ENCODE results near the gene CREB3L2. TPM values are rescaled to one million over a fixed set of nuclear protein-coding genes. Genes with fewer than 3 reads are reported as not detected.

Gene CREB3L2
- total RNA-seq, 1 experiment from 2014 or later, result 41.2 TPM

- H3K4me1 ChIP-seq (replicated peaks; ENCODE audit: insufficient read depth), result peaks cover 13% of the 10 kb centered on the region
- no peak overlapping the region for H2AFZ ChIP-seq
- POLR2A ChIA-PET (ENCODE audit: unreplicated experiment), result no interaction called here
- no peaks in the 10 kb centered on the region for H3K9me3 ChIP-seq (ENCODE audit: insufficient read depth, low read depth)
- peaks cover 19% of the 10 kb centered on the region for H3K79me2 ChIP-seq (ENCODE audit: low read depth)
- BruUV-seq (replicated peaks), result no TSS peak
- TF ChIP-seq CTCF (conservative IDR thresholded peaks at IDR 0.05) (no peak), EZH2 (IDR thresholded peaks at IDR 0.05; ENCODE audit: low read depth) (no peak)
- CTCF ChIA-PET, result no interaction called here
- no peak overlapping the region for H3K4me3 ChIP-seq
- H3K4me2 ChIP-seq, result no peak overlapping the region
- intact Hi-C loops (cut with micrococcal nuclease; ENCODE audit: unreplicated experiment), result loop anchor here (10.0 kb wide), 2 partner anchors 1040 to 1070 kb away; no protein-coding TSS in a partner anchor
- DNase-seq, result no peak
- no peaks in the 10 kb centered on the region for H3K9me2 ChIP-seq (ENCODE audit: insufficient read depth)
- 0 out of 2 replicates have a peak, but pooled peaks cover 4% of the 10 kb centered on the region for H3F3A ChIP-seq (ENCODE audit: insufficient read depth, low read depth)
- no peaks in the 10 kb centered on the region for H3K27me3 ChIP-seq (ENCODE audit: insufficient read depth, low read depth)
- no peaks in the 10 kb centered on the region for H3K36me3 ChIP-seq (ENCODE audit: low read depth)
- H3K27ac ChIP-seq, result no peak overlapping the region
- peaks cover 3% of the 10 kb centered on the region; the same call in 1 of the 2 replicates for H4K20me1 ChIP-seq (ENCODE audit: insufficient read depth)
Observed at GRCh38 chr7:138004936-138005335, 3.0 kb upstream of the CREB3L2 start.

GRCh38 chr7:138004046-138004445 is 2.2 kb upstream of the CREB3L2 start:
- Histone ChIP-seq H3K9me3 (ENCODE audit: insufficient read depth, low read depth) (no peaks in the 10 kb centered on the region), H3K27ac (no peak overlapping the region), H2AFZ (0 out of 2 replicates have a peak overlapping the region, but pooled peaks have one; percentile 12), H3K79me2 (ENCODE audit: low read depth) (peaks cover 28% of the 10 kb centered on the region), H3K4me1 (replicated peaks; ENCODE audit: insufficient read depth) (peaks cover 22% of the 10 kb centered on the region), H3K36me3 (ENCODE audit: low read depth) (no peaks in the 10 kb centered on the region), H3K27me3 (ENCODE audit: insufficient read depth, low read depth) (no peaks in the 10 kb centered on the region), H4K20me1 (ENCODE audit: insufficient read depth) (peaks cover 5% of the 10 kb centered on the region), H3K9me2 (ENCODE audit: insufficient read depth) (no peaks in the 10 kb centered on the region), H3K4me3 (no peak overlapping the region), H3K4me2 (no peak overlapping the region), H3F3A (ENCODE audit: insufficient read depth, low read depth) (0 out of 2 replicates have a peak, but pooled peaks cover under 1% of the 10 kb centered on the region)
- ChIA-PET CTCF (no interaction called here), POLR2A (ENCODE audit: unreplicated experiment) (no interaction called here)
- TF ChIP-seq CTCF (conservative IDR thresholded peaks at IDR 0.05) (no peak), EZH2 (IDR thresholded peaks at IDR 0.05; ENCODE audit: low read depth) (no peak)
- no peak for DNase-seq
- intact Hi-C loops (cut with micrococcal nuclease; ENCODE audit: unreplicated experiment), result loop anchor here (10.0 kb wide), 2 partner anchors 1041 to 1071 kb away; no protein-coding TSS in a partner anchor
- no TSS peak for BruUV-seq (replicated peaks)

- Histone ChIP-seq H3F3A (ENCODE audit: insufficient read depth, low read depth) (no peaks in the 10 kb centered on the region), H3K79me2 (ENCODE audit: low read depth) (peaks cover 40% of the 10 kb centered on the region), H3K9me2 (ENCODE audit: insufficient read depth) (no peaks in the 10 kb centered on the region), H3K4me1 (replicated peaks; ENCODE audit: insufficient read depth) (peaks cover 32% of the 10 kb centered on the region), H2AFZ (peak overlapping the region; percentile 69), H3K36me3 (ENCODE audit: low read depth) (no peaks in the 10 kb centered on the region), H3K27ac (peak overlapping the region; percentile 24; the same call in 1 of the 2 replicates), H3K4me2 (peak overlapping the region; percentile 62), H3K4me3 (peak overlapping the region; percentile 12; the same call in 1 of the 2 replicates), H3K27me3 (ENCODE audit: insufficient read depth, low read depth) (no peaks in the 10 kb centered on the region), H4K20me1 (ENCODE audit: insufficient read depth) (peaks cover 5% of the 10 kb centered on the region), H3K9me3 (ENCODE audit: insufficient read depth, low read depth) (no peaks in the 10 kb centered on the region)
- DNase-seq, result no peak
- POLR2A ChIA-PET (ENCODE audit: unreplicated experiment), result no interaction called here
- BruUV-seq (replicated peaks), result no TSS peak
- CTCF ChIA-PET, result interaction anchor here (0.7 kb wide), 3 partner anchors 26 to 720 kb away, joined by 3 to 4 read pairs (median 3); no protein-coding TSS in a partner anchor
- TF ChIP-seq CTCF (conservative IDR thresholded peaks at IDR 0.05) (no peak), EZH2 (IDR thresholded peaks at IDR 0.05; ENCODE audit: low read depth) (no peak)
- intact Hi-C loops (cut with micrococcal nuclease; ENCODE audit: unreplicated experiment), result loop anchor here (1.0 to 10.0 kb wide), 4 partner anchors 25 to 1072 kb away; no protein-coding TSS in a partner anchor
Observed at GRCh38 chr7:138002828-138003189, 923 bp upstream of the CREB3L2 start.

Data from PC-9 (cell line).